Measurements from ENCODE around the gene RAP2A. TPM values are rescaled to one million over a fixed set of nuclear protein-coding genes. Genes with fewer than 3 reads are reported as not detected.
A peak's percentile ranks its signal among the peaks of the same experiment; 100 is the strongest.

RAP2A gene
- total RNA-seq, 2 experiments from 2014 or later, result 39.2 to 45.2 TPM

- Mint-ChIP-seq H3K4me1 (peaks cover 5% of the 10 kb centered on the region), H3K9me3 (ENCODE audit: low read depth) (no peaks in the 10 kb centered on the region), H3K27ac (no peak overlapping the region), H3K27me3 (peaks cover 2% of the 10 kb centered on the region), H3K36me3 (no peaks in the 10 kb centered on the region), H3K4me3 (no peak overlapping the region)
- DNase-seq, result no peak
- CTCF ChIA-PET, result no interaction called here
- no peak for ATAC-seq
Measured at GRCh38 chr13:97475011-97475410, 41.0 kb downstream of the RAP2A start.

GRCh38 chr13:97477844-97478243, 43.9 kb downstream of the RAP2A start:
- Mint-ChIP-seq H3K36me3 (no peaks in the 10 kb centered on the region), H3K27me3 (no peaks in the 10 kb centered on the region), H3K4me3 (no peak overlapping the region), H3K9me3 (ENCODE audit: low read depth) (no peaks in the 10 kb centered on the region), H3K4me1 (peaks cover 8% of the 10 kb centered on the region), H3K27ac (no peak overlapping the region)
- DNase-seq (no peak), ATAC-seq (no peak)
- CTCF ChIA-PET, result no interaction called here

- no peak overlapping the region for H3K4me3 Mint-ChIP-seq
- ATAC-seq (no peak), DNase-seq (no peak)
- no peaks in the 10 kb centered on the region for H3K27me3 Mint-ChIP-seq
- H3K27ac Mint-ChIP-seq, result no peak overlapping the region
- CTCF ChIA-PET, result no interaction called here
- H3K4me1 Mint-ChIP-seq, result peaks cover 8% of the 10 kb centered on the region
- no peaks in the 10 kb centered on the region for H3K36me3 Mint-ChIP-seq
- H3K9me3 Mint-ChIP-seq (ENCODE audit: low read depth), result no peaks in the 10 kb centered on the region
Measured at GRCh38 chr13:97478247-97478646, 44.3 kb downstream of the RAP2A start.

- Mint-ChIP-seq H3K4me3 (no peak overlapping the region), H3K4me1 (peaks cover 8% of the 10 kb centered on the region), H3K9me3 (ENCODE audit: low read depth) (no peaks in the 10 kb centered on the region), H3K27me3 (no peaks in the 10 kb centered on the region), H3K36me3 (no peaks in the 10 kb centered on the region), H3K27ac (no peak overlapping the region)
- no peak for DNase-seq
- CTCF ChIA-PET, result interaction anchor here (1.0 kb wide), 1 partner anchor 9 kb away, joined by 3 read pairs; no protein-coding TSS in a partner anchor
- no peak for ATAC-seq
Measured at GRCh38 chr13:97483465-97483864, 49.5 kb downstream of the RAP2A start.

GRCh38 chr13:97484301-97484700, 50.3 kb downstream of the RAP2A start:
- Mint-ChIP-seq H3K27me3 (no peaks in the 10 kb centered on the region), H3K4me1 (peaks cover 8% of the 10 kb centered on the region), H3K27ac (no peak overlapping the region), H3K36me3 (no peaks in the 10 kb centered on the region), H3K4me3 (no peak overlapping the region), H3K9me3 (ENCODE audit: low read depth) (no peaks in the 10 kb centered on the region)
- DNase-seq, result no peak
- CTCF ChIA-PET, result interaction anchor here (0.6 kb wide), 1 partner anchor 39 kb away, joined by 3 read pairs; no protein-coding TSS in a partner anchor
- no peak for ATAC-seq

- no peak overlapping the region for H3K4me3 Mint-ChIP-seq
- no peak overlapping the region for H3K27ac Mint-ChIP-seq
- no peaks in the 10 kb centered on the region for H3K9me3 Mint-ChIP-seq (ENCODE audit: low read depth)
- DNase-seq, result no peak
- no peak for ATAC-seq
- no peaks in the 10 kb centered on the region for H3K36me3 Mint-ChIP-seq
- H3K4me1 Mint-ChIP-seq, result peaks cover 2% of the 10 kb centered on the region
- H3K27me3 Mint-ChIP-seq, result no peaks in the 10 kb centered on the region
- CTCF ChIA-PET, result no interaction called here
Measured at GRCh38 chr13:97485320-97485719, 51.4 kb downstream of the RAP2A start.

- H3K36me3 Mint-ChIP-seq, result peaks cover 5% of the 10 kb centered on the region
- no peaks in the 10 kb centered on the region for H3K27me3 Mint-ChIP-seq
- ATAC-seq, result no peak
- H3K4me1 Mint-ChIP-seq, result peaks cover 16% of the 10 kb centered on the region
- CTCF ChIA-PET, result interaction anchor here (0.7 to 0.9 kb wide), 2 partner anchors 12 to 381 kb away, joined by 3 read pairs; no protein-coding TSS in a partner anchor
- H3K9me3 Mint-ChIP-seq (ENCODE audit: low read depth), result peaks cover 5% of the 10 kb centered on the region
- DNase-seq, result no peak
- H3K4me3 Mint-ChIP-seq, result no peak overlapping the region
- H3K27ac Mint-ChIP-seq, result no peak overlapping the region
Measured at GRCh38 chr13:97490702-97491307, 56.8 kb downstream of the RAP2A start.

GRCh38 chr13:97491452-97491851, 57.5 kb downstream of the RAP2A start:
- CTCF ChIA-PET, result no interaction called here

GRCh38 chr13:97492257-97492656, 58.3 kb downstream of the RAP2A start:
- peak; percentile 42 for ATAC-seq

More at GRCh38 chr13:97491452-97491851, 57.5 kb downstream of the RAP2A start:
- Mint-ChIP-seq H3K27ac (no peak overlapping the region), H3K9me3 (ENCODE audit: low read depth) (peaks cover 5% of the 10 kb centered on the region), H3K27me3 (no peaks in the 10 kb centered on the region), H3K4me1 (peaks cover 16% of the 10 kb centered on the region), H3K4me3 (no peak overlapping the region), H3K36me3 (peaks cover 5% of the 10 kb centered on the region)
- DNase-seq (no peak), ATAC-seq (no peak)

GRCh38 chr13:97492684-97493371, 58.9 kb downstream of the RAP2A start:
- DNase-seq (no peak), ATAC-seq (no peak)
- Mint-ChIP-seq H3K36me3 (peaks cover 5% of the 10 kb centered on the region), H3K4me1 (peaks cover 16% of the 10 kb centered on the region), H3K9me3 (ENCODE audit: low read depth) (peaks cover 5% of the 10 kb centered on the region), H3K27ac (peak overlapping the region; percentile 59), H3K4me3 (no peak overlapping the region), H3K27me3 (no peaks in the 10 kb centered on the region)
- CTCF ChIA-PET, result interaction anchor here (1.0 kb wide), 1 partner anchor 9 kb away, joined by 3 read pairs; no protein-coding TSS in a partner anchor

More at GRCh38 chr13:97492257-97492656, 58.3 kb downstream of the RAP2A start:
- Mint-ChIP-seq H3K4me3 (no peak overlapping the region), H3K4me1 (peaks cover 16% of the 10 kb centered on the region), H3K9me3 (ENCODE audit: low read depth) (peaks cover 5% of the 10 kb centered on the region), H3K27me3 (no peaks in the 10 kb centered on the region), H3K27ac (peak overlapping the region; percentile 59), H3K36me3 (peaks cover 5% of the 10 kb centered on the region)
- DNase-seq, result no peak
- CTCF ChIA-PET, result interaction anchor here (1.0 kb wide), 1 partner anchor 9 kb away, joined by 3 read pairs; no protein-coding TSS in a partner anchor

GRCh38 chr13:97493456-97493855, 59.5 kb downstream of the RAP2A start:
- Mint-ChIP-seq H3K4me1 (peaks cover 16% of the 10 kb centered on the region), H3K27ac (no peak overlapping the region), H3K36me3 (peaks cover 5% of the 10 kb centered on the region), H3K9me3 (ENCODE audit: low read depth) (peaks cover 5% of the 10 kb centered on the region), H3K4me3 (no peak overlapping the region), H3K27me3 (no peaks in the 10 kb centered on the region)
- ATAC-seq, result no peak
- no peak for DNase-seq
- CTCF ChIA-PET, result no interaction called here

GRCh38 chr13:97495678-97496077, 61.7 kb downstream of the RAP2A start:
- H3K9me3 Mint-ChIP-seq (ENCODE audit: low read depth), result peaks cover 5% of the 10 kb centered on the region
- H3K4me1 Mint-ChIP-seq, result peaks cover 16% of the 10 kb centered on the region
- H3K4me3 Mint-ChIP-seq, result no peak overlapping the region
- no peaks in the 10 kb centered on the region for H3K27me3 Mint-ChIP-seq
- H3K27ac Mint-ChIP-seq, result no peak overlapping the region
- CTCF ChIA-PET, result no interaction called here
- H3K36me3 Mint-ChIP-seq, result peaks cover 5% of the 10 kb centered on the region
- no peak for DNase-seq
- ATAC-seq, result no peak

- Mint-ChIP-seq H3K4me1 (peaks cover 15% of the 10 kb centered on the region), H3K4me3 (no peak overlapping the region), H3K27ac (no peak overlapping the region), H3K27me3 (peaks cover 3% of the 10 kb centered on the region), H3K36me3 (no peaks in the 10 kb centered on the region), H3K9me3 (ENCODE audit: low read depth) (no peaks in the 10 kb centered on the region)
- ATAC-seq (no peak), DNase-seq (no peak)
- CTCF ChIA-PET, result no interaction called here
Measured at GRCh38 chr13:97496511-97496910, 62.5 kb downstream of the RAP2A start.

GRCh38 chr13:97497400-97497799, 63.4 kb downstream of the RAP2A start:
- peaks cover 3% of the 10 kb centered on the region for H3K27me3 Mint-ChIP-seq
- CTCF ChIA-PET, result no interaction called here
- peaks cover 10% of the 10 kb centered on the region for H3K4me1 Mint-ChIP-seq
- no peaks in the 10 kb centered on the region for H3K9me3 Mint-ChIP-seq (ENCODE audit: low read depth)
- ATAC-seq (no peak), DNase-seq (no peak)
- no peak overlapping the region for H3K27ac Mint-ChIP-seq
- H3K36me3 Mint-ChIP-seq, result no peaks in the 10 kb centered on the region
- H3K4me3 Mint-ChIP-seq, result no peak overlapping the region
